Measurements from ENCODE around the gene HHAT. TPM values are rescaled to one million over a fixed set of nuclear protein-coding genes. Genes with fewer than 3 reads are reported as not detected.
A peak's percentile ranks its signal among the peaks of the same experiment; 100 is the strongest.
"Not testable (repeated sequence)": the region's sequence is repeated elsewhere in the genome, so short reads cannot be mapped to it uniquely, and the experiment has no call there.

The HHAT gene
- total RNA-seq, 1 donor from 2014 or later = 4.3 TPM

- ATAC-seq (no peak), DNase-seq (no peak)
- H3K36me3 ChIP-seq = no peaks in the 10 kb centered on the region
- H3K27ac ChIP-seq = no peak overlapping the region
- peaks cover 6% of the 10 kb centered on the region for H3K4me1 ChIP-seq
- no peaks in the 10 kb centered on the region for H3K9me3 ChIP-seq
- TF ChIP-seq, protein P1, sequence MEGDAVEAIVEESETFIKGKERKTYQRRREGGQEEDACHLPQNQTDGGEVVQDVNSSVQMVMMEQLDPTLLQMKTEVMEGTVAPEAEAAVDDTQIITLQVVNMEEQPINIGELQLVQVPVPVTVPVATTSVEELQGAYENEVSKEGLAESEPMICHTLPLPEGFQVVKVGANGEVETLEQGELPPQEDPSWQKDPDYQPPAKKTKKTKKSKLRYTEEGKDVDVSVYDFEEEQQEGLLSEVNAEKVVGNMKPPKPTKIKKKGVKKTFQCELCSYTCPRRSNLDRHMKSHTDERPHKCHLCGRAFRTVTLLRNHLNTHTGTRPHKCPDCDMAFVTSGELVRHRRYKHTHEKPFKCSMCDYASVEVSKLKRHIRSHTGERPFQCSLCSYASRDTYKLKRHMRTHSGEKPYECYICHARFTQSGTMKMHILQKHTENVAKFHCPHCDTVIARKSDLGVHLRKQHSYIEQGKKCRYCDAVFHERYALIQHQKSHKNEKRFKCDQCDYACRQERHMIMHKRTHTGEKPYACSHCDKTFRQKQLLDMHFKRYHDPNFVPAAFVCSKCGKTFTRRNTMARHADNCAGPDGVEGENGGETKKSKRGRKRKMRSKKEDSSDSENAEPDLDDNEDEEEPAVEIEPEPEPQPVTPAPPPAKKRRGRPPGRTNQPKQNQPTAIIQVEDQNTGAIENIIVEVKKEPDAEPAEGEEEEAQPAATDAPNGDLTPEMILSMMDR (IDR thresholded peaks at IDR 0.05) = no peak
- H3K27me3 ChIP-seq = no peaks in the 10 kb centered on the region
- no peak overlapping the region for H3K4me3 ChIP-seq
- intact Hi-C loops (cut with DNase I) = no loop called here
These were observed 16.0 kb downstream of the HHAT start for GRCh38 chr1:210344706-210345105.

- DNase-seq (no peak), ATAC-seq (peak; percentile 39)
- Histone ChIP-seq H3K36me3 (no peaks in the 10 kb centered on the region), H3K4me3 (no peak overlapping the region), H3K27me3 (no peaks in the 10 kb centered on the region), H3K9me3 (no peaks in the 10 kb centered on the region), H3K4me1 (peaks cover 6% of the 10 kb centered on the region), H3K27ac (no peak overlapping the region)
- TF ChIP-seq, protein P1 (IDR thresholded peaks at IDR 0.05) = no peak
- intact Hi-C loops (cut with DNase I) = no loop called here
These were observed 18.4 kb downstream of the HHAT start for GRCh38 chr1:210347112-210347511.

DNA sequence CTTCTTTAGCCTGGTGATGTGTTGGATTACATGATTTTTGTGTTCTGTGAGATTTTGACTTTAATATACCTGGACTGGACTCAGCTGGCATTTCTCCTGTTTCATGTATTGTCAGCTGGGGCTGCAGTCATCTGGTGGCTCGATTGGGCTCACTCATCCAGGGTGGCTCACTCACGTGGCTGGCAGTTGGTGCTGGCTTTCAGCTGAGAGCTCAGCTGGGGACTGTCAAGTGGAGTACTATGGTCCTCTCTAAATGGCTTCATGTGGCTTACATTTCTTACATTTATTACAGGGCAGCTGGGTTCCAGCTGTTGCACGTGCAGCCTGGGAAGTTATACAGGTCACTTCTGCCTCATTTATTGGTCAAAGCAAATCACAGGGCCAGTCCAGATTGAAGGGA, 22.8 kb downstream of the HHAT start:
- no peaks in the 10 kb centered on the region for H3K4me1 ChIP-seq
- no peaks in the 10 kb centered on the region for H3K36me3 ChIP-seq
- TF ChIP-seq, protein P1 (IDR thresholded peaks at IDR 0.05) = no peak
- ATAC-seq (no peak), DNase-seq (no peak)
- H3K9me3 ChIP-seq = no peaks in the 10 kb centered on the region
- H3K27ac ChIP-seq = no peak overlapping the region
- H3K27me3 ChIP-seq = no peaks in the 10 kb centered on the region
- H3K4me3 ChIP-seq = no peak overlapping the region
- intact Hi-C loops (cut with DNase I) = no loop called here

GRCh38 chr1:210352575-210352974, 23.9 kb downstream of the HHAT start:
- DNase-seq = no peak
- Histone ChIP-seq H3K9me3 (no peaks in the 10 kb centered on the region), H3K4me3 (no peak overlapping the region), H3K27me3 (no peaks in the 10 kb centered on the region), H3K36me3 (no peaks in the 10 kb centered on the region), H3K4me1 (no peaks in the 10 kb centered on the region), H3K27ac (no peak overlapping the region)
- no peak for ATAC-seq
- intact Hi-C loops (cut with DNase I) = no loop called here
- TF ChIP-seq, protein P1 (IDR thresholded peaks at IDR 0.05) = no peak

DNA sequence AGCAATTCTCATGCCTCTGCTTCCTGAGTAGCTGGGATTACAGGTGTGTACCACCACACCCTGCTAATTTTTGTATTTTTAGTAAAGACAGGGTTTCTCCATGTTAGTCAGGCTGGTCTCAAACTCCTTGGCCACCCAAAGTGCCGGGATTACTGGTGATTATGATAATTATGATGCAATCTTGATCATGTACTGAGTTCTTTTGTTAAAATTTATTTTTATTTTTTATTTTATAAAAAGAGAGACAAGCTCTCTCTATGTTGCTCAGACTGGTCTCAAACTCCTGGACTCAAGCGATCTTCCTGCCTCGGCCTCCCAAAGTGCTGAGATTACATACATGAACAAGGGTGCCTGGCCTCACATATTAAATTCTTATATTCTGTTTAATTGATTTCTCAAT, 25.6 kb downstream of the HHAT start:
- H3K27ac ChIP-seq; DNase-seq; H3K4me3 ChIP-seq; H3K9me3 ChIP-seq; H3K4me1 ChIP-seq; intact Hi-C loops (cut with DNase I); ATAC-seq; H3K36me3 ChIP-seq; H3K27me3 ChIP-seq: not testable (repeated sequence)

GRCh38 chr1:210358626-210359025, 29.9 kb downstream of the HHAT start:
- Histone ChIP-seq H3K27me3 (no peaks in the 10 kb centered on the region), H3K4me3 (no peak overlapping the region), H3K36me3 (no peaks in the 10 kb centered on the region), H3K27ac (no peak overlapping the region), H3K4me1 (no peaks in the 10 kb centered on the region), H3K9me3 (no peaks in the 10 kb centered on the region)
- ATAC-seq (no peak), DNase-seq (no peak)
- TF ChIP-seq, protein P1 (IDR thresholded peaks at IDR 0.05) = no peak
- intact Hi-C loops (cut with DNase I) = no loop called here

Data from upper lobe of right lung (tissue), 1 donor.